Tibial nerve (tissue), 4 donors: Measurements from ENCODE around the gene DNAJC1. TPM values are rescaled to one million over a fixed set of nuclear protein-coding genes. Genes with fewer than 3 reads are reported as not detected.

Experiments used
- DNase-seq, 2 donors: peaks; one replicate each; pipeline ENCODE4 v3.0.0-alpha.2; 2019; ENCODE audit warnings: low spot score in 2 of 2
- H3K27ac ChIP-seq, 4 donors: fragments of 200-600 bp; sonication (generic) in 3 of 4; one replicate each; pipeline ENCODE4 v1.5.1; 2017 to 2019; ENCODE audit warnings: mild to moderate bottlenecking in 1 of 4
- H3K27me3 ChIP-seq, 2 donors: fragments of 200-600 bp; sonication (generic) in 1 of 2; one replicate each; pipeline versions ENCODE4 v1.5.1 to v1.6.0; 2017 to 2019
- H3K36me3 ChIP-seq, 3 donors: fragments of 200-600 bp; sonication (generic); one replicate each; pipeline ENCODE4 v1.5.1; 2018 to 2019
- H3K4me1 ChIP-seq, 4 donors: fragments of 200-600 bp; sonication (generic) in 3 of 4; one replicate each; pipeline ENCODE4 v1.5.1; 2017 to 2019
- H3K4me3 ChIP-seq, 4 donors: fragments of 200-600 bp; sonication (generic) in 3 of 4; one replicate each; pipeline ENCODE4 v1.5.1; 2017 to 2019; ENCODE audit warnings: mild to moderate bottlenecking in 1 of 4, moderate library complexity in 1 of 4
- H3K9me3 ChIP-seq, 4 donors: fragments of 200-600 bp; sonication (generic) in 3 of 4; one replicate each; pipeline ENCODE4 v1.5.1; 2017 to 2019
- EP300 ChIP-seq, 2 donors: sonication (generic); formaldehyde crosslinking; IDR thresholded peaks; one replicate each; pipeline ENCODE4 v1.6.1; 2017; ENCODE audit warnings: antibody characterized with exemption in 2 of 2, mild to moderate bottlenecking in 1 of 2
- POLR2A ChIP-seq, 2 donors: fragments of 450-650 bp; IDR thresholded peaks; one replicate each; pipeline ENCODE4 v1.6.1; 2017; ENCODE audit warnings: antibody characterized with exemption in 2 of 2, mild to moderate bottlenecking in 2 of 2, moderate library complexity in 2 of 2
- WGBS, 2 donors: methylation state at CpG; one replicate each; pipeline ENCODE4 v1.1.5; 2018; 5-methylcytosine and 5-hydroxymethylcytosine counted together
- total RNA-seq, 4 donors: library from RNA; depleted of rRNA; stranded (reverse); fragments of >200 nt; gene quantifications; one replicate each; pipeline ENCODE4 v1.1.0, GENCODE V29; 2016
- TF ChIP-seq, protein P1 (sequence below), 5 experiments: fragments of 200-600 bp in 3 of 5; fragments of 450-650 bp in 2 of 5; sonication (generic) in 3 of 5; IDR thresholded peaks; one replicate each; pipeline ENCODE4 v1.5.1; 2016 to 2019; ENCODE audit warnings: antibody characterized with exemption in 5 of 5, mild to moderate bottlenecking in 3 of 5, moderate library complexity in 2 of 5

The DNAJC1 gene
- total RNA-seq, 4 donors from 2014 or later = 71.7 to 112 (median 82.9) TPM

DNA sequence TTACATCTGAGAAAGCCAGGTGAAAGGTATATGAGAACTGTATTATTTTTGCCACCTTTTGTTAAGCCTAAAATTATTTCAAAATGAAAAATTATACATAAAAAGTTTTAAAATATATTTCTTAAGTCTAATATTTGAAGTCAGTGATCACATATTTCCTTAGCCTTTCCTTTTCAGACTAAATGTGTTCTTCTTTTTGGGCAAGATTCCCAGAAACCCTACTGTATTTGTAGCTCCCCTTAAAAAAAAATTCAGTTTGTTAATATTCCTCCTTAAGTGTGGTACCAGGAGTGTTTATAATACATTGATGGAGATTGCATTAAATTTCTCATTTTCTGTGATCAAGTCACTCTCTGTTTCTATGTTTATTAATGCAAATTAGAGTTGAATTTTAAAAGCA is 22.8 kb downstream of the DNAJC1 start:
- H3K4me3 ChIP-seq = no peak overlapping the region
- H3K36me3 ChIP-seq = no peaks in the 10 kb centered on the region
- no peak for TF ChIP-seq EP300 (IDR thresholded peaks at IDR 0.05)
- TF ChIP-seq, protein P1, sequence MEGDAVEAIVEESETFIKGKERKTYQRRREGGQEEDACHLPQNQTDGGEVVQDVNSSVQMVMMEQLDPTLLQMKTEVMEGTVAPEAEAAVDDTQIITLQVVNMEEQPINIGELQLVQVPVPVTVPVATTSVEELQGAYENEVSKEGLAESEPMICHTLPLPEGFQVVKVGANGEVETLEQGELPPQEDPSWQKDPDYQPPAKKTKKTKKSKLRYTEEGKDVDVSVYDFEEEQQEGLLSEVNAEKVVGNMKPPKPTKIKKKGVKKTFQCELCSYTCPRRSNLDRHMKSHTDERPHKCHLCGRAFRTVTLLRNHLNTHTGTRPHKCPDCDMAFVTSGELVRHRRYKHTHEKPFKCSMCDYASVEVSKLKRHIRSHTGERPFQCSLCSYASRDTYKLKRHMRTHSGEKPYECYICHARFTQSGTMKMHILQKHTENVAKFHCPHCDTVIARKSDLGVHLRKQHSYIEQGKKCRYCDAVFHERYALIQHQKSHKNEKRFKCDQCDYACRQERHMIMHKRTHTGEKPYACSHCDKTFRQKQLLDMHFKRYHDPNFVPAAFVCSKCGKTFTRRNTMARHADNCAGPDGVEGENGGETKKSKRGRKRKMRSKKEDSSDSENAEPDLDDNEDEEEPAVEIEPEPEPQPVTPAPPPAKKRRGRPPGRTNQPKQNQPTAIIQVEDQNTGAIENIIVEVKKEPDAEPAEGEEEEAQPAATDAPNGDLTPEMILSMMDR (IDR thresholded peaks at IDR 0.05) = no peak
- TF ChIP-seq POLR2A (IDR thresholded peaks at IDR 0.05) = no peak
- H3K27ac ChIP-seq = no peak overlapping the region
- H3K4me1 ChIP-seq = peaks cover 0 to 3% (median 0%) of the 10 kb centered on the region in 4 donors
- no peaks in the 10 kb centered on the region for H3K9me3 ChIP-seq
- H3K27me3 ChIP-seq = no peaks in the 10 kb centered on the region
- DNase-seq = no peak

DNA sequence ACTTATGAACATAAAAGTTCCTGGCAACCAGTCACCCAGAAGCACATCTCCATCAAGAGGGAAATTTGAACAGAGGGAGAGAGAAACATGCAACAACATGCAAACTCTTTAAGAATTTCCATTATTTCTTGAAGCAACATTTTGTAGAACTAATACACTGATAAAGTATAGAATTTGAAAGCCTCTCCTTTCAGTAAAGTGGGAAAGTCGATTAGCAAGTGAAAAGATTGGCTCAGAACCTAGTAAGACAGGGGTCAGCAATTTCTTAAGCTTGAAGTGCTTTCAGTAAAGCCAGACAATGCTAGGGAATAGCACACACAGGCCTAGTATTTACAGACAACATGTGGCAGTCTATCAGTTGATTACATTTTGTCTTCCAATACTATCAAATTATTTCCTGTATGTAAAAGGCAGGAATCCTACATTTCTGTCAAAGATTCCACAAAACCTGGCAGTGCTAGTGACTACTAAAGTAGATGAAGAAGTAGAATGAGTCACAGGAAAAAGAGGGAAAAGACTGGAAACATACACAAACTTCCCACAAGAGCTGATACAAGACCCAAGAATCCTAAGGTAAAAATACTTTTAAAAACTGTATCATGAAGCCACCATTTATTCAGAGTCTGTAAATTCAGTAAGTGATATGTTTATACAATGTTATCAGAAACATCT is 25.2 kb downstream of the DNAJC1 start:
- 10 to 20% methylated on average over 1 of the region's 1 CpG for WGBS, 2 donors
- TF ChIP-seq, protein P1 (IDR thresholded peaks at IDR 0.05) = no peak
- TF ChIP-seq EP300 (IDR thresholded peaks at IDR 0.05) (no peak), POLR2A (IDR thresholded peaks at IDR 0.05) (no peak)
- Histone ChIP-seq H3K36me3 (no peaks in the 10 kb centered on the region), H3K4me1 (peaks cover 0 to 3% (median 0%) of the 10 kb centered on the region in 4 donors), H3K4me3 (no peak overlapping the region), H3K27ac (no peak overlapping the region), H3K9me3 (no peaks in the 10 kb centered on the region), H3K27me3 (no peaks in the 10 kb centered on the region)
- DNase-seq = no peak

DNA sequence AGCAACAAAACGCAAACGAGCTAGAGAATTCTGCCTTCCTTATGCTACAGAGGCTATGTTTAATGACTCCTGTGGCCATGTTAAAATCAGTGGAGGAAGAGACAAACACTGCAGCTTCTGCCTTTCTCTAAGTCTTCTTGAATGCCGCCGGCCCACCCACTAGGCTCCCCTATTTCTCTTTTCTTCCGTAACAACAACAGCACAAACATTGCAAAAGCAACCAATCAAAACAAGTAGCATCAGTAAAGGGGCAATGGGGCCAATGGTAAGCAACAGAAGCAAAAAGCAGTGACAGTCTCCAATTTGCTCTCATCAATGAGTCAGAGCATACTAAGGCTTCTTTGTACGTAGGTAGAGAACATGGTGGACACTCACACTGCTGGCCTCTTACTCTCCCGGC is 26.8 kb downstream of the DNAJC1 start:
- peaks cover 0 to 12% (median 0%) of the 10 kb centered on the region in 4 donors for H3K4me1 ChIP-seq
- no peak overlapping the region for H3K27ac ChIP-seq
- no peaks in the 10 kb centered on the region for H3K27me3 ChIP-seq
- H3K4me3 ChIP-seq = no peak overlapping the region
- no peaks in the 10 kb centered on the region for H3K9me3 ChIP-seq
- TF ChIP-seq, protein P1 (IDR thresholded peaks at IDR 0.05) = no peak
- TF ChIP-seq EP300 (IDR thresholded peaks at IDR 0.05) (no peak), POLR2A (IDR thresholded peaks at IDR 0.05) (no peak)
- WGBS, 2 donors = 85 to 90% methylated on average over 7 of the region's 7 CpGs
- no peak for DNase-seq
- H3K36me3 ChIP-seq = no peaks in the 10 kb centered on the region

GRCh38 chr10:21976280-21976679 is 27.2 kb downstream of the DNAJC1 start:
- Histone ChIP-seq H3K36me3 (no peaks in the 10 kb centered on the region), H3K9me3 (no peaks in the 10 kb centered on the region), H3K4me1 (peaks cover 0 to 12% (median 0%) of the 10 kb centered on the region in 4 donors), H3K27me3 (no peaks in the 10 kb centered on the region), H3K4me3 (no peak overlapping the region), H3K27ac (no peak overlapping the region)
- TF ChIP-seq, protein P1 (IDR thresholded peaks at IDR 0.05) = no peak
- no peak for TF ChIP-seq EP300 (IDR thresholded peaks at IDR 0.05)
- no peak for TF ChIP-seq POLR2A (IDR thresholded peaks at IDR 0.05)
- DNase-seq = no peak
- WGBS, 2 donors = 85 to 86% methylated on average over 2 of the region's 2 CpGs

GRCh38 chr10:21975378-21975990 is 28.0 kb downstream of the DNAJC1 start:
- no peak for DNase-seq
- Histone ChIP-seq H3K4me1 (peaks cover 0 to 12% (median 0%) of the 10 kb centered on the region in 4 donors), H3K27me3 (no peaks in the 10 kb centered on the region), H3K27ac (no peak overlapping the region), H3K4me3 (no peak overlapping the region), H3K9me3 (no peaks in the 10 kb centered on the region), H3K36me3 (no peaks in the 10 kb centered on the region)
- TF ChIP-seq, protein P1 (IDR thresholded peaks at IDR 0.05) = no peak
- TF ChIP-seq EP300 (IDR thresholded peaks at IDR 0.05) = no peak
- TF ChIP-seq POLR2A (IDR thresholded peaks at IDR 0.05) = no peak
- WGBS, 2 donors = 50 to 67% methylated on average over 1 of the region's 1 CpG
